22Rv1 (cell line): ENCODE results near the gene GSK3B.

Experiments used
- CTCF ChIP-seq: fragments of 450-650 bp; IDR thresholded peaks from 2 replicates; pipeline ENCODE4 v1.5.1; 2017; ENCODE audit warnings: mild to moderate bottlenecking
- ZFX ChIP-seq: fragments of 450-650 bp; IDR thresholded peaks from 2 replicates; pipeline ENCODE4 v1.6.1; 2017; ENCODE audit warnings: antibody characterized with exemption, borderline replicate concordance

DNA sequence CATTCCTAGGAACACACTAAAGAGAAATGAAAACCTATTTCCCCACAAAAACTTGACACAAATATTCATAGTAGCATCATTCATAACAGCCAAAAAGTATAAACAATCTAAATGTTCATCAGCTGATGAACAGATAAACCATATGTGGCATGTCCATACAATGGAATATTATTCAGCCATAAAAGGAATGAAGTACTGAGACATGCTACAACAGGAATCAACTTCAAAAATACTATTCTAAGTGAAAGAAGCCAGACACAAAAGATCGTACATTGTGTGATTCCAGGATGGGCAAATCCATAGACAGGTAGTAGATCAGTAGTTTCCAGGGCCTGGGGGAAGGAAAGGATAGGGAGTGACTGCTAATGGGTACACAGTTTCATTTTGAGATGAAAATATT, 118.0 kb downstream of the GSK3B start:
- no peak for TF ChIP-seq CTCF
- TF ChIP-seq ZFX: no peak
